HepG2 (cell line): ENCODE data around the gene KCNK6. TPM values are rescaled to one million over a fixed set of nuclear protein-coding genes. Genes with fewer than 3 reads are reported as not detected.

Source experiments
- ATRX ChIP-seq: sonication (generic); formaldehyde crosslinking; IDR thresholded peaks from 2 replicates; pipeline ENCODE4 v1.4.0; 2020; ENCODE audit warnings: missing genetic modification reagents, borderline replicate concordance
- BRCA1 ChIP-seq: sonication (generic); formaldehyde crosslinking; IDR thresholded peaks from 2 replicates; pipeline ENCODE4 v1.4.0; 2020; ENCODE audit warnings: missing genetic modification reagents
- FOXC1 ChIP-seq: sonication (generic); formaldehyde crosslinking; IDR thresholded peaks from 2 replicates; pipeline ENCODE4 v1.8.0; 2022; ENCODE audit warnings: mild to moderate bottlenecking, missing genetic modification reagents, borderline replicate concordance
- HDAC2 ChIP-seq: sonication (generic); formaldehyde crosslinking; IDR thresholded peaks from 2 replicates; pipeline ENCODE4 v1.4.0; 2020; ENCODE audit warnings: missing genetic modification reagents
- HNRNPL ChIP-seq: fragments of 200-400 bp; formaldehyde crosslinking; IDR thresholded peaks from 2 replicates; pipeline ENCODE4 v1.6.1; 2017; ENCODE audit warnings: mild to moderate bottlenecking, low read depth, low read length
- HNRNPLL ChIP-seq: fragments of 200-400 bp; formaldehyde crosslinking; IDR thresholded peaks from 2 replicates; pipeline ENCODE4 v1.6.1; 2017; ENCODE audit warnings: mild to moderate bottlenecking, low read depth, low read length; ENCODE audit not compliant: poor library complexity, severe bottlenecking
- HOXA3 ChIP-seq: sonication (generic); formaldehyde crosslinking; IDR thresholded peaks from 2 replicates; pipeline ENCODE4 v1.5.0; 2020; ENCODE audit warnings: missing genetic modification reagents
- IRF9 ChIP-seq: sonication (generic); formaldehyde crosslinking; IDR thresholded peaks from 2 replicates; pipeline ENCODE4 v1.8.0; 2022; ENCODE audit warnings: missing genetic modification reagents, mild to moderate bottlenecking, borderline replicate concordance
- JARID2 ChIP-seq: sonication (generic); formaldehyde crosslinking; IDR thresholded peaks from 2 replicates; pipeline ENCODE4 v1.8.1; 2023; ENCODE audit warnings: missing genetic modification reagents, inconsistent platforms; ENCODE audit not compliant: insufficient replicate concordance
- NPAS2 ChIP-seq: sonication (generic); formaldehyde crosslinking; IDR thresholded peaks from 2 replicates; pipeline ENCODE4 v1.8.0; 2022; ENCODE audit warnings: mild to moderate bottlenecking, missing genetic modification reagents, borderline replicate concordance
- POLR2G ChIP-seq: fragments of 200-400 bp; formaldehyde crosslinking; IDR thresholded peaks from 2 replicates; pipeline ENCODE4 v1.6.1; 2018; ENCODE audit warnings: mild to moderate bottlenecking, low read depth, low read length, moderate library complexity
- SIN3B ChIP-seq: fragments of 150-350 bp; IDR thresholded peaks from 2 replicates; pipeline ENCODE4 v1.6.1; 2014; ENCODE audit warnings: low read length
- ZNF275 ChIP-seq: sonication (generic); formaldehyde crosslinking; IDR thresholded peaks from 2 replicates; pipeline ENCODE4 v1.8.0; 2022; ENCODE audit warnings: missing genetic modification reagents, mild to moderate bottlenecking, inconsistent platforms, borderline replicate concordance
- ZNF30 ChIP-seq: sonication (generic); formaldehyde crosslinking; IDR thresholded peaks from 2 replicates; pipeline ENCODE4 v1.5.0; 2020; ENCODE audit warnings: mild to moderate bottlenecking, missing genetic modification reagents
- ZSCAN12 ChIP-seq: sonication (generic); formaldehyde crosslinking; IDR thresholded peaks from 2 replicates; pipeline ENCODE4 v1.9.0; 2021; ENCODE audit warnings: mild to moderate bottlenecking, missing genetic modification reagents
- polyA plus RNA-seq, 8 experiments: library from polyadenylated mRNA; depleted of rRNA in 3 of 8; stranded (reverse) in 7 of 8; unstranded in 1 of 8; fragments of >200 nt; fragmentation: Illumina TruSeq in 4 of 8; extraction: Trizol in 4 of 8; gene quantifications; 2 replicates each; pipeline versions ENCODE4 v1.2.1 to v1.2.3, GENCODE V29; 2011 to 2016; ENCODE audit warnings: low read depth in 4 of 8, missing spikeins in 1 of 8, mixed read lengths in 1 of 8; ENCODE audit not compliant: insufficient read depth in 1 of 8
- total RNA-seq, 5 experiments: library from RNA; depleted of rRNA; stranded (reverse); fragments of >200 nt; fragmentation: Illumina TruSeq; extraction: Trizol; gene quantifications; 2 replicates each; pipeline ENCODE4 v1.2.3, GENCODE V29; 2016; ENCODE audit warnings: low read depth in 1 of 5
- TF ChIP-seq, protein P1 (sequence below): sonication (generic); formaldehyde crosslinking; IDR thresholded peaks from 2 replicates; pipeline ENCODE4 v1.5.0; 2020; ENCODE audit warnings: missing genetic modification reagents
- TF ChIP-seq, protein P2 (sequence below): IDR thresholded peaks from 2 replicates; pipeline ENCODE4 v1.6.1; 2016; ENCODE audit warnings: mild to moderate bottlenecking
- TF ChIP-seq, protein P3 (sequence below): sonication (generic); formaldehyde crosslinking; IDR thresholded peaks from 2 replicates; pipeline ENCODE4 v1.5.0; 2020; ENCODE audit warnings: mild to moderate bottlenecking, missing genetic modification reagents, borderline replicate concordance
- TF ChIP-seq, protein P4 (sequence below): IDR thresholded peaks from 2 replicates; pipeline ENCODE4 v1.6.1; 2016

The KCNK6 gene
- total and polyA plus RNA-seq, 2 of the 13 experiments (the other 11 are each of a cell fraction or from before 2014, with no cell fraction given) = 0.03 TPM; not detected in 1

GRCh38 chr19:38374332-38375097 lies 54.9 kb downstream of the KCNK6 start, which contains the start of gene PSMD8 (continued):
- TF ChIP-seq, protein P1, sequence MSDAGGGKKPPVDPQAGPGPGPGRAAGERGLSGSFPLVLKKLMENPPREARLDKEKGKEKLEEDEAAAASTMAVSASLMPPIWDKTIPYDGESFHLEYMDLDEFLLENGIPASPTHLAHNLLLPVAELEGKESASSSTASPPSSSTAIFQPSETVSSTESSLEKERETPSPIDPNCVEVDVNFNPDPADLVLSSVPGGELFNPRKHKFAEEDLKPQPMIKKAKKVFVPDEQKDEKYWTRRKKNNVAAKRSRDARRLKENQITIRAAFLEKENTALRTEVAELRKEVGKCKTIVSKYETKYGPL (CRISPR knock-in tag) = peak; percentile 58; the same call in 1 of the 2 replicates
- no peak; the same call in 1 of the 2 replicates for TF ChIP-seq ZSCAN12 (CRISPR knock-in tag)
- no peak; the same call in 1 of the 2 replicates for TF ChIP-seq HDAC2
- TF ChIP-seq JARID2 (CRISPR knock-in tag) = no peak
- TF ChIP-seq IRF9 = peak; percentile 68; the same call in 1 of the 2 replicates
- TF ChIP-seq SIN3B = no peak
- no peak for TF ChIP-seq NPAS2 (CRISPR knock-in tag)
- TF ChIP-seq, protein P2, sequence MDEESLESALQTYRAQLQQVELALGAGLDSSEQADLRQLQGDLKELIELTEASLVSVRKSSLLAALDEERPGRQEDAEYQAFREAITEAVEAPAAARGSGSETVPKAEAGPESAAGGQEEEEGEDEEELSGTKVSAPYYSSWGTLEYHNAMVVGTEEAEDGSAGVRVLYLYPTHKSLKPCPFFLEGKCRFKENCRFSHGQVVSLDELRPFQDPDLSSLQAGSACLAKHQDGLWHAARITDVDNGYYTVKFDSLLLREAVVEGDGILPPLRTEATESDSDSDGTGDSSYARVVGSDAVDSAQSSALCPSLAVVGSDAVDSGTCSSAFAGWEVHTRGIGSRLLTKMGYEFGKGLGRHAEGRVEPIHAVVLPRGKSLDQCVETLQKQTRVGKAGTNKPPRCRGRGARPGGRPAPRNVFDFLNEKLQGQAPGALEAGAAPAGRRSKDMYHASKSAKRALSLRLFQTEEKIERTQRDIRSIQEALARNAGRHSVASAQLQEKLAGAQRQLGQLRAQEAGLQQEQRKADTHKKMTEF (CRISPR knock-in tag) = peak; percentile 95
- TF ChIP-seq, protein P3, sequence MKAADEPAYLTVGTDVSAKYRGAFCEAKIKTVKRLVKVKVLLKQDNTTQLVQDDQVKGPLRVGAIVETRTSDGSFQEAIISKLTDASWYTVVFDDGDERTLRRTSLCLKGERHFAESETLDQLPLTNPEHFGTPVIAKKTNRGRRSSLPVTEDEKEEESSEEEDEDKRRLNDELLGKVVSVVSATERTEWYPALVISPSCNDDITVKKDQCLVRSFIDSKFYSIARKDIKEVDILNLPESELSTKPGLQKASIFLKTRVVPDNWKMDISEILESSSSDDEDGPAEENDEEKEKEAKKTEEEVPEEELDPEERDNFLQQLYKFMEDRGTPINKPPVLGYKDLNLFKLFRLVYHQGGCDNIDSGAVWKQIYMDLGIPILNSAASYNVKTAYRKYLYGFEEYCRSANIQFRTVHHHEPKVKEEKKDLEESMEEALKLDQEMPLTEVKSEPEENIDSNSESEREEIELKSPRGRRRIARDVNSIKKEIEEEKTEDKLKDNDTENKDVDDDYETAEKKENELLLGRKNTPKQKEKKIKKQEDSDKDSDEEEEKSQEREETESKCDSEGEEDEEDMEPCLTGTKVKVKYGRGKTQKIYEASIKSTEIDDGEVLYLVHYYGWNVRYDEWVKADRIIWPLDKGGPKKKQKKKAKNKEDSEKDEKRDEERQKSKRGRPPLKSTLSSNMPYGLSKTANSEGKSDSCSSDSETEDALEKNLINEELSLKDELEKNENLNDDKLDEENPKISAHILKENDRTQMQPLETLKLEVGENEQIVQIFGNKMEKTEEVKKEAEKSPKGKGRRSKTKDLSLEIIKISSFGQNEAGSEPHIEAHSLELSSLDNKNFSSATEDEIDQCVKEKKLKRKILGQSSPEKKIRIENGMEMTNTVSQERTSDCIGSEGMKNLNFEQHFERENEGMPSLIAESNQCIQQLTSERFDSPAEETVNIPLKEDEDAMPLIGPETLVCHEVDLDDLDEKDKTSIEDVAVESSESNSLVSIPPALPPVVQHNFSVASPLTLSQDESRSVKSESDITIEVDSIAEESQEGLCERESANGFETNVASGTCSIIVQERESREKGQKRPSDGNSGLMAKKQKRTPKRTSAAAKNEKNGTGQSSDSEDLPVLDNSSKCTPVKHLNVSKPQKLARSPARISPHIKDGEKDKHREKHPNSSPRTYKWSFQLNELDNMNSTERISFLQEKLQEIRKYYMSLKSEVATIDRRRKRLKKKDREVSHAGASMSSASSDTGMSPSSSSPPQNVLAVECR (CRISPR knock-in tag) = peak; percentile 93
- TF ChIP-seq, protein P4, sequence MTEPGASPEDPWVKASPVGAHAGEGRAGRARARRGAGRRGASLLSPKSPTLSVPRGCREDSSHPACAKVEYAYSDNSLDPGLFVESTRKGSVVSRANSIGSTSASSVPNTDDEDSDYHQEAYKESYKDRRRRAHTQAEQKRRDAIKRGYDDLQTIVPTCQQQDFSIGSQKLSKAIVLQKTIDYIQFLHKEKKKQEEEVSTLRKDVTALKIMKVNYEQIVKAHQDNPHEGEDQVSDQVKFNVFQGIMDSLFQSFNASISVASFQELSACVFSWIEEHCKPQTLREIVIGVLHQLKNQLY (CRISPR knock-in tag) = no peak
- TF ChIP-seq FOXC1 (CRISPR knock-in tag) = peak; percentile 82; the same call in 1 of the 2 replicates
- TF ChIP-seq ZNF30 (CRISPR knock-in tag) = no peak
- peak; percentile 99 for TF ChIP-seq HOXA3
- TF ChIP-seq ATRX = no peak
- TF ChIP-seq HNRNPL = no peak
- TF ChIP-seq HNRNPLL = peak; percentile 91
- no peak for TF ChIP-seq BRCA1
- peak; percentile 99 for TF ChIP-seq POLR2G
- TF ChIP-seq ZNF275 (CRISPR knock-in tag) = no peak; the same call in 1 of the 2 replicates
